ENCODE data around the gene SDC1.

SDC1 gene

DNA sequence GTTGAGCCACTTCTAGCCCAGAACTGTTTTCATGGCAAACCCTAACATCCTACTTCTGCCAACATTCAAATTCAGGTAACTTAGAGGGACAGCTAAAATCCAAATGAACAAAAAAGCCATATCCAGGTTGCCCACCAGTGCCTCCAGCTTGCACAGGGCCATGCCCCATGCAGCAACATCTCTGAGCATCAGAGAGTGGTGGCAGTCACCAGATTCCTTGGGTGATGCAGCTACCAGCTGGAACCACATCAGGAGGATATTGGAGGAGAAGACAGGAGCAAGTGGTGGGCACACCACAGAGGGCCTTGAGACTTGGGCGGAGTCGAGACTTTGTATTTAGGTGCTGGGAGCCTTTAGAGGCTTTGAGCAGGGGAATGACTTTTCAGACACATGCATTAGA, 50.5 kb downstream of the SDC1 start:
- no peak for TF ChIP-seq CTCF (IDR thresholded peaks at IDR 0.05; ENCODE audit: low read depth, low read length)

GRCh38 chr2:20173496-20174402, 51.2 kb downstream of the SDC1 start:
- TF ChIP-seq CTCF (IDR thresholded peaks at IDR 0.05; ENCODE audit: low read depth, low read length), result no peak
- no peak overlapping the region for H3K4me3 ChIP-seq (ENCODE audit: low read depth, low read length)

More for the DNA sequence above, 50.5 kb downstream of the SDC1 start:
- no peak overlapping the region for H3K4me3 ChIP-seq (ENCODE audit: low read depth, low read length)

- no peak for TF ChIP-seq CTCF (IDR thresholded peaks at IDR 0.05; ENCODE audit: low read depth, low read length)
- no peak overlapping the region for H3K4me3 ChIP-seq (ENCODE audit: low read depth, low read length)
These were observed 51.9 kb downstream of the SDC1 start for GRCh38 chr2:20173064-20173463.

DNA sequence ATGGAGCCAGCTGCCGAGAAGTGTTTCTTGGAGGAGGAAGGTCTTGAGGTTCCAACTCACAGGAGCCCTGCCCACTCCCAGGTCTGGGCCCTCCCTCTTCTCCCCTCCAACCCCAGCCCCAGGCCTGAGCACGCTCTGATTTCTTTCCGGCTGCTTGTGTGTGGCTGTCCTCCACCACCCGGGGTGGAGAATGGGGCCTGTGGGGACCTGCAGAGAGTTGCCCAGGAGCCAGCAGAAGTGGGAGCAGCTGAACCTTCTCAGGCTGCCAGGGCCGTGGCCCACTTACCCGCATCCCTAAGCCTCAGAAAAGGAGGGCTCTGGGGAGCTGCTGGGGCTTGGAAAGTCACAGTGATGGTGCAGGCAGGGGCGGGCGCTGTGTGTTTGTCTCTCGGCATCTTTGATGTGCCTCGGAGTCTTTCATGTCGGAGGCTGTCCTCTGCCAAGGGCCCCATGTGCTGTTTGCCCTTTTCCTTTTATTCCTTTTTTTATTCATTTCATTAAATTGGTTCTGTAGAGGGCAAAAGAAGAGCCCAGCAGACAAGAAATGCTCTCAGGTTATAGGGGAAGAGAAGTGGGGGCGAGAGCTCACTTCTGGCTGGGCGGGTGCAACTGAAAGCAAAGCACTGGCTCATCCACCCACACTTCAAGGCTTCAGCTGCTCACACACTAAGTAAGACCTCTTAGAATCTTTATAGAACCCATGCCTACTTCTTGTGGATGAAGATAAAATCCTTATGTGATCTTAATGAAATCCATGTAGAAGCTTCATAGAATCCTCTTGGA, 52.5 kb downstream of the SDC1 start:
- no peak overlapping the region for H3K4me3 ChIP-seq (ENCODE audit: low read depth, low read length)
- TF ChIP-seq CTCF (IDR thresholded peaks at IDR 0.05; ENCODE audit: low read depth, low read length), result no peak

- H3K4me3 ChIP-seq (ENCODE audit: low read depth, low read length), result no peak overlapping the region
- TF ChIP-seq CTCF (IDR thresholded peaks at IDR 0.05; ENCODE audit: low read depth, low read length), result no peak
These were observed 53.4 kb downstream of the SDC1 start for GRCh38 chr2:20171445-20171977.

- no peak overlapping the region for H3K4me3 ChIP-seq (ENCODE audit: low read depth, low read length)
- TF ChIP-seq CTCF (IDR thresholded peaks at IDR 0.05; ENCODE audit: low read depth, low read length), result no peak
These were observed 54.2 kb downstream of the SDC1 start for GRCh38 chr2:20170704-20171250.

Measured in WI38 (cell line).